Stimulated activated CD8-positive, alpha-beta memory T cell treated with anti-CD3 and anti-CD28 coated beads, Interleukin-4, amount 100 ng/mL, for 24 hours (primary cell): Measurements from ENCODE around the gene BTN3A1.
"Not testable (repeated sequence)": the region's sequence is repeated elsewhere in the genome, so short reads cannot be mapped to it uniquely, and the experiment has no call there.

Source experiments
- DNase-seq: peaks from one replicate; pipeline ENCODE4 v3.0.0-alpha.2; 2020; ENCODE audit warnings: low read depth

BTN3A1 gene

DNA sequence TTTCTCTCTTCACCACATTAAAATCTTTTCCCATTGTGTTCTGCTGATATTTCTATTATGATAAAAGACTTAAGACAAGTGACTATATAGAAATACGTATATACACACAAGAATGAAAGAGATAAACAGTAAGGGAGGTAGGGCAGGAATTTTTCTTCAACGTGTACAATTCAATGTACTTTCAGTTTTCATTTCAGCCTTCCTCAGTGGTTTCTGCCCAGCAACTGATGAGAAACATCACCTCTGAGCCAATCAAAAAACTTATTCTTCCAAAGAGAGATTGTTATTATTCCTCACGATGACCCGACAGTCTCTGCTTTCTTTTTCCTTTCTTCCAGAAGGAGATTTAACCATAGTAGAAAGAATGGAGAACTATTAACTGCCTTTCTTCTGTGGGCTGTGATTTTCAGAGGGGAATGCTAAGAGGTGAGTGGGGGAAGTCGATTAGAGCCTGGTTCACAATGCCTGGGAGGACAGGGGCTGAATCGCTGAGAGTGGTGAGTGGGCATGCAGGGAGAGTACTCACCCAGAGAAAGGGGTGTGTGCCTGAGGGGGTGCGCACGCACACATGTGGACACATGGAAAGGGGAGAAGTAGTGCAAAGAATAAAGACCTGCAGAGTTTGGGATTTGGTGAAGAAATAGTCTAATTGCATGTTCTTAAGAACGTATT, at the start of gene BTN3A1:
Gene BTN3A1, plus strand, starts transcription at position 289 of the 672 bp plus-strand sequence. CDS start 3,289 bp downstream, outside the sequence.
- DNase-seq = peak; percentile 52

DNA sequence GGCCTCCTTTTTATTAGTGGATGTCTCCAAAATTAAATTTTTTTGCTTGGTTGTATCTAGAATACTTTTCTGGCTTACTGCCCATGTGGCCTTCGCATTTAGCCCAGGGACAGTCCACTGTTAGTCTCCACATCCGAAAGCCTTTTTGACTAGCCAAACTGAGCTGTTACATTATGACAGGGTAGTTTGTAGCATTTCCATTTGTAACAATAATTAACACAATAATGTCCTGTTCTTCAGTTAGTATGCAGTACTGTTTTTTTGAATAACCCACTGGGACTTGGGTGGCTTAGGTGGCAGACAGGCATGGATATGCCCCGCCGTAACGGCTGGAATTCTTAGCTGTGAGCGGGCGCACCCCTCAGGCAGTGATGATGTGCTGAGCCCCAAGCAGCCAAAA, 49.8 kb upstream of the BTN3A1 start:
- DNase-seq = no peak

DNA sequence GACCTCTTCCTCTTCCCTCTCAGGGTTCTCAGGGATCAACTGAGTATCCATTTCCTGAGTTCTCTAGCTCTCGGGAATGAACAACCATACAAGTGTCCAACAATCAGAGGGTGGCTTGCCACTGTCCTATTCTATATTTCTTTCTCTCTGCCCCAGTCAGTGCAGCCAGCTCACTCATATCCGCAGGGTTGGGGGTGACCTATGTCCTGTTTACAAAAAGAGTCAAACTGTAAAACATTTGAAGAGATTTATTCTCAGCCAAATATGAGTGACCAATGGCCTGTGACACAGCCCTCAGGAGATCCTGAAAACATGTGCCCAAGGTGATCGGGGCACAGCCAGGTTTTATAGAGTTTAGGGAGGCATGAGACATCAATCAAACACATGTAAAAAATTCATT, 47.9 kb upstream of the BTN3A1 start:
- no peak for DNase-seq

DNA sequence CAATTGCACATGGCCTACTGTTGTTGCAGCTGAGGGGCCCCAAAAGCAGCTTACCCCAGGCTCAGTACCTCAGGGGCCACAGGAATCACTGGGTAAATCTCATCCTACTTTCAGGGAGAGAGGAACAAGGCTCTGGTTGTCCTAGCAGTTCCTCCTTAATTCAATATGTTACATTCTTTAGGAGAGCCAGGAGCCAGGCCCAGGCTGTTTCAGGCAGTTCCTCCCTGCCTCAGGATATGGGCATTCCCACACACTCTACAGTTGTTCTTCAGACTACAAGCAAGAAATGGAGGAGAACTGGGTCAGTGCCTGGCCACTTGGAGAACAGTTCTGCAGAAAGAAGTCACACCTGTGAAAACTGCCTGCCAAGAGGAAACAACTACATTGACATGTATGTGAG, 46.7 kb upstream of the BTN3A1 start:
- DNase-seq = no peak

DNA sequence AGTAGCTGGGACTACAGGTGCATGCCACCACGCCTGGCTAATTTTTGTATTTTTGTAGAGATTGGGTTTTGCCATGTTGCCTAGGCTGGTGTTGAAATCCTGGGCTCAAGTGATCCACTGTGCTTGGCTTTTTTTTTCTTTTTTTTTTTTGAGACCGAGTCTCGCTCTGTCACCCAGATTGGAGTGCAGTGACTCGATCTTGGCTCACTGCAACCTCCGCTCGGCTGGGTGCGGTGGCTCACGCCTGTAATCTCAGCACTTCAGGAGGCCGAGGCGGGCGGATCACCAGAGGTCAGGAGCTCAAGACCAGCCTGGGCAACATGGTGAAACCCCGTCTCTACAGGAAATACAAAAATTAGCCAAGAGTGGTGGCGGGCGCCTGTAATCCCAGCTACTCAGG, 44.5 kb upstream of the BTN3A1 start:
- not testable (repeated sequence) for DNase-seq

DNA sequence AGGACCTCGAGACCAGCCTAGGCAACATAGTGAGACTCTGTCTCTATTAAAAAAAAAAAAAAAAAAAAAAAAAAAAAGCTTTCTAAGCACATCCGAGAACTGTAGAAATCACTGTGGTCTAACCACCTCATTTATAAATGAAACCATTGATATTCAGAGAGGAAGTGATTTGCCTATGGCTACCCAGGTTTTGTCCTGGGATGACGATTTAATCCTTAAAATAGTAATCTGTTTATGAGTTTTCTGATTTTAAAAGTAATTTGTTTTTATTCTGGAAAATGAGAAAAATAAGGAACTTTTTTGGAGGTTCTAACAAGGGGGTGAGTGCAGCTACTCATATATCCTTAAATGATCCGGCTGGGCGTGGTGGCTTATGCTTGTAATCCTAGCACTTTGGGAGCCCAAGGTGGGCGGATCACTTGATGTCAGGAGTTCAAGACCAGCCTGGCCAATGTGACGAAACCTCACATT, 43.5 kb upstream of the BTN3A1 start:
- DNase-seq = no peak

DNA sequence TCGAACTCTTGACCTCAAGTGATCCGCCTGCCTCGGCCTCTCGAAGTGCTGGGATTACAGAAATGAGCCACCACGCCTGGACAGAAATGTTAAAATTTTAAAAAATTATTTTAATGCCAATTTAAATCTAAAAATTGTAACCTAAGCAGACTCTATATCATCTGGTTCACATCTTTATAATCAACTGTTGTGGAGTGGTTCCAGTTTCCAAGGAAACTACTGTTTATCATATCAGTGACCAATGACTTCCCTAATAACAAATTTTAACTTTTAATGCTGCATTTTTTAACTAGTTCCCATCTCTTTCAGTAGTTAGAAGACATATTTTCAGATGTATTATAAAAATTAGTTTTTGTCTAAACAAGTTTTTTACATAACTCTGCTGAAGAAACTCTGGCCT, 42.3 kb upstream of the BTN3A1 start:
- no peak for DNase-seq

DNA sequence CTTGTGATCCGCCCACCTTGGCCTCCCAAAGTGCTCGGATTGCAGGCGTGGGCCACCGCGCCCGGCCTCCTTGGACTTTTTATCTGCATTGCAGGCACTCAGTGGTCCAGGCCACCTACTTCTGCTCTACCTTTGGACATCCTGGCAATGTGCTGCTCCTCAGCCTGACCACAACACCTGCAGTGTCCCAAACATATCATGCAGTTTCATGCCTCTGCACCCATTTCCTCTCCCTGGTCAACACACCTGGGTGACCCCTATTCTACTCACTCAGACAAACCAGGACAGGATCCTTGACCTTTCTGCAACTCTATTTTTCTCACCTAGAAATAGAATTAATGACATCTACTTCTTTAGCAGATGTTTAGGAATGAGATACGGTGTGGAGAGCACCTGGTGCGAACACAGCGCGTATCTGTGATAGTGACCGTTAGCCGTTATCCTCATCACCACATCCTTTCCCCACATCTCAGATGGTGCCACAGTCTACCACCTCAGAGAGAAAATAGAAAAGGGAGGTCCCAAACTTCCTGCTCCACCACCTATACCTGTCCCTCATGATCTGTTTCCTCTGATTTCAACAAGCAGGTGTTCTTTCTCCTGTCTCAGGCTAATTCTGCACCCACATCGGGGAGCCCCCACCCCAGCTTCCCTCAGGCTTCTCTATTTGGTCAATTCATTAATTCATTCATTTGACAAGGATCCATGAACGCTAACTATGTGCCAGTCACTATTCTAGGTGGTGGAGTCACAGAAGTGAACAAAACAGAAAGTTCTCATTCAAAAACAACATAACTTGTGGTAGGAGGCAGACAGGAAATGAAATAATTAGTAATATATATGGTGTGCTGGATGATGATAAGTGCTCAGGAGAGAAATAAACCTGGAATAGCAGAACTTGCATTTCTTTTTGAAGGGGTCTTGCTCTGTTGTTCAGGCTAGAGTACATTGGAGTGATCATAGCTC, 41.3 kb upstream of the BTN3A1 start:
- no peak for DNase-seq

DNA sequence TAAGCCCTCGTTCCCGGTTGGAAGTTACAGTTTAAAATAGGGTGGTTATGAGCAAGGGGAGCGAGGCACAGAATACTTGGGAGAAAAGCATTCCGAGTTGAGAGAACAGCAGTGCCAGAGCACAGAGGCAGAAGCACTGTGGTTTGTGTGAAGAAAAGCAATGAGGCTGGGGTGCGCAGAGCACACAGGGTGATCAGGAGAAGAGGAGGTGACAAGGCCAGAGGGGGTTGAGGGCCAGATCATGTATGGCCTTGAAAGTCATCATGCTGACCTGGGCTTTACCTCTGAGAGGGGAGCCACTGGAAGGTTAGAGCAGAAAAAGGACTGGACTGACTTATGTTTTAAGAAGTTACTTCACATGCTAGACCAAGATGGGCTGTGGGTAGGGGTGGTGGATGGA, 40.5 kb upstream of the BTN3A1 start:
- DNase-seq = no peak

DNA sequence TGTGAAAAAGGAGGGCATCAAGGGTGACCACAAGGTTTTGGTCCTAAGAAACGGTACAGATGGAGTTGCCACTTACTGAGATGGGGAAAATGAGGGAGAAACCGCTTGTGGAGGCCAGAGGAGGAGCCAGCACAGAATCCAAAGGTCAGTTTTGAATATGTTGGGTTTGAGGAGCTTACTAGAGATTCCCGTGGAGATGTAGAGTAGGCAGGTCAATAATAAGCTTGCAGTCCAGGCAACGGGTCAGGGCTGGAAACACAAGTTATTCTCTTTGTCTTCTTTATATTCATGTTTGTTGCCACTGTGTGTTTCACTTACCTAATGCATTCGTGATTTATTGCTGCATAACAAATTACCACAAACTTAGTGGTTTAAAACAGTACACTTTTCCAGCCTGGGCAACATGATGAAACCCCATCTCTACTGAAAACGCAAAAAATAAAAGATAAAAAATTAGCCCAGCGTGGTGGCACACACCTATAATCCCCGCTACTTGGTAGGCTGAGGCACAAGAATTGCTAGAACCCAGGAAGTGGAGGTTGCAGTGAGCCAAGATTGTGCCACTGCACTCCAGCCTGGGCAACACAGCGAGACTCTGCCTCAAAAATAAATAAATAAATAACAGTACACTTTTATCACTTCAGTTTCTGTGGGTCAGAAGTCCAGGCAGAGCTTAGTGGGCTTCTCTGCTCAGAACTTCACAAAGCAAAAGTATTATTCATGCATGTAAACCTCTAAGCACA, 39.8 kb upstream of the BTN3A1 start:
- DNase-seq = no peak

DNA sequence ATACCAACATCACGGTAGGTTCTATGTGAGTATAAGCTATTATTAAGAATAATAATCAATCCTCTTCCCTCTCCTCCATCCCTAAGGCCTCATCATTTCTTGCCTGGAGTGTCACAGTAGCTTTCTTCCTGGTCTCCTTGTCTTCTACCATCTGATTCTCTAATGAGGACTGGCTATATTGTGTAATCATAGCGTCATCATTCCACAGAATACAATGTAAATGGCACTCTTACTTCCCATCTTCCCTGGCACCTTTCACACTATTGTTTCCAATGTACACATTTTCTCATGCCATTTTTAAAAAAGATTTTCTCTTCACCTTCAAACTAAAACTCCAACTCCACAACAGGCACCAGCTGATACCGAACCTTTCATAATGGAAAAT, 39.2 kb upstream of the BTN3A1 start:
- DNase-seq = no peak

DNA sequence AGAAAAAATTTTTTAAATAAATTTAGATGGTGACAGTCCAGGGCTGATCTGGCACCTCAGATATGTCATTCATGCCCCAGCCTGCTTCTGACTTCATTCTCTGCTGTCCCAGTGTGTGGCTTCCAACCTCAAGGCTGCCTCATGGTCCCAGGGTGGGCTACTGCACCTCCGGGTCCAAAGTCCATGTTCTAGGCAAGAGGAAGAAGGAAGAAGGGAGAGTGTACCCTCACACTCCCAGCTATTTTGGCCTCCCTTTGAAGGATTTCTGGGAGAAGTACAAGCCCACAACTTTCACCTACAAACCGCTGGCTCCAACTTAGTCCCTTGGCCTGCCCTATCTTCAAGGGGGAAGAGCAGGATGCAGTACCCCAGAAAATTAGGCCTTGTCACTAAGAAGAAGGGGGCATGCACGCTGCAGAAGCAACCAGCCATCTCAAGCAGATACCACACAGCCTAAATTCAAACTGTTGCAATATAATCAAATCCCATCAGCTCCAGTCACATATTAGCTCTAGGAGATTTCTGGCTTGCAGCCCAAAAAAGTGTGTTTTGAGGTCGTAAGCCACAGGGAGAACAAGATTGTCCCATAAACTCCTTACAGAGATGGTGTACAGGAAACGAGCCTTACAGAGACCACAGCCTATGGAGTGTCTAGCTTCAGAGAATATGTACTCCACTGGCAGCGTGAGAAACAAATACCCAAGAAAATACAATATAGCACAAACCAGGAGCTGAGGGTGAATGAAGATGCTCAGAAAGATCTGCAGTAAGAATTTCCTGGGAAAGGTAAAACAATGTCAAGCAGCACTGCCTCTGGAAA, 38.0 kb upstream of the BTN3A1 start:
- no peak for DNase-seq

DNA sequence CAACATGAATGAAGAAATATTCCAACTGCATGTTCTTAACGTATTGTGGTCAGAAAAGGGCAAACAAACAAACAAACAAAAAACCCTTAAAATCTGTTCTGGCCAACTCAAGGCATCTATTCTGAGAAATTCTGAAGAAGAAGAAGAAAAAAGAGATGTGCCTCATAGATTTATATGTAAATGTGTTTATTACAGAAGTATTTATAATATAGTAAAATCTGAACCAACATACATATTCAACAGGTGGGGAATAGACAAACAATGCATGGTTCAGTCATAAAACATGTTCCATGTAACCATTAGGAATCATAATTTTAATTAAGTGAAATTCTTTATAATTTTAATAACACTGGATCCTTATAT, 36.5 kb upstream of the BTN3A1 start:
- no peak for DNase-seq

DNA sequence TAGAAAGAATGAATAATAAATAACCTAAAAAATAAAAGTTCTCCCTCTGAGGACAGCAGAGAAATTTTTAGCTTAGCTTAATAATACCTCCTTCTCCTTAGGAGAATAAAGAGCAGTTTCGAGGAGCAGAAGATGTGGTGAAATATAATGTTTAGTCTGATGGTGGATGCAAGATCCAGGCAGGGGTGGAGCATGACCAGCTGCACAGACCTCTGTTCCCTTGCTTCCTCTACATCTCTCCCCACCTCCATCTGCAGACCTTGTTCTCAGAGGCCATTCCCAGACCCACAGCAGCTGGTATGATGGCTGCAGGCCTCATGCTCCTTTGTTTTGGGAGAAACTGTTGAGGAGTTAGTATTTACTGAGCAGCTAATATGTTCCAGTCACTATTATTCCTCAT, 35.6 kb upstream of the BTN3A1 start:
- no peak for DNase-seq

DNA sequence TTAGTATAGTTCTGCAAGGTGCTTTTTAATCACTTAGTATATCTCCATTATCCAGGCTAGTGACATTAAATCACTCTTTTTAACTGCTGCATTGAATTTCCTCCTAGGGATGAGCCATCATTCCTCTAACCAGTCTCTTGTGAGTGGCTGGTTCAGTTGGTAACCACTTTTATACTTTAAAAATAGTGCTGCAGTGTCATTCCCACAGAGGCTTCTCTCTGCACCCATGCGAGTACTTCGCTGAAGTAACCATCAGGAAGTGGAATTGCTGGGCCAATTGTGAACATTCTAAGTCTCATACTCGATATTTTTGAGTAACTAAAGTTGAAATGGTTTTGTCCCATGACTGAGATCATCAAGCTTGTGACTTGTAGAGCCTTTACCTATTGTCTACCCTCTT, 35.0 kb upstream of the BTN3A1 start:
- no peak for DNase-seq

DNA sequence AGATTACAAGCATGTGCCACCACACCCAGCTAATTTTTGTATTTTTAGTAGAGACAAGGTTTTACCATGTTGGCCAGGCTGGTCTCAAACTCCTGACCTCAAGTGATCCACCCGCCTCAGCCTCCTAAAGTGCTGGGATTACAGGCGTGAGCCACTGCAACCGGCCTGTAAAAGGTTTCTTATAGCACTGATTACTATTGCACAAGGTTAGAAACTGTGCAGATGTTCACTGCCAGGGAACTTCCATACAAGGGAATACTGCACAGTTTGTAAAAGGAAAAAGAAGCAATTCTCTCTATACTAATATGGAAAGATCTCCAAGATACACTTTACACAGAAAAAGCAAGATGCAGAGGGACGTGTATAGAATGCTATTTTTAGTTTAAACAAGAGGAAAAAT, 30.3 kb upstream of the BTN3A1 start:
- DNase-seq = not testable (repeated sequence)

DNA sequence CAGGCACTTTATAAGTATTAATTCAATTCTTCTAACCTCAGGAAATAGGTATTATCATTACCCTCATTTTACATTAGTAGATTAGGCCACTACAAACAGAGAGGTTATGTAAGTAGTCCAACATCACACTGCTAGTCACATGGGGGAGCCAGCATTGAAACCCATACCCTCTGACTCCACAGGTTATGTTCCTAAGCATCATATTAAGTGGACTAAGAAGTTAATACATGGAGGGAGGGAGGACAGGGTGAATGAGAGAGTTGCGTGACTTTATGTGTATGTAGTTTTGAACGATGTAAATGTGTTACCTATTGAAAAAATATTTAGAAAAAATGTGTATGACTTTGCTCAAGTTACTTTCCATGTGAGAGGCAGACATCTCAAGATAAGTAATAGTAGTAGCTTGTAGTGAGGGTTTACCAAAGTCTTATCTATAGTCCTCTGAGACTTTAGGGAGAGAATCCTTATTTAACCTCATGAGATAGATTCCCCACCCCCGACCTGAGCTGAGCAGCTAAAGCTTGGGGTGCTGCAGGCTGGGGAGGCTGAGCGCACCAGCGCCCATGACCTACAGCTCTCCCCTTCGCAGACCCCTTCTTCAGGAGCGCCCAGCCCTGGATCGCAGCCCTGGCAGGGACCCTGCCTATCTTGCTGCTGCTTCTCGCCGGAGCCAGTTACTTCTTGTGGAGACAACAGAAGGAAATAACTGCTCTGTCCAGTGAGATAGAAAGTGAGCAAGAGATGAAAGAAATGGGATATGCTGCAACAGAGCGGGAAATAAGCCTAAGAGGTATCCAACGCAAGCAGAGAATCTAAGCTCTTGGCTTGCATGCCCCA, 29.5 kb upstream of the BTN3A1 start:
- no peak for DNase-seq

DNA sequence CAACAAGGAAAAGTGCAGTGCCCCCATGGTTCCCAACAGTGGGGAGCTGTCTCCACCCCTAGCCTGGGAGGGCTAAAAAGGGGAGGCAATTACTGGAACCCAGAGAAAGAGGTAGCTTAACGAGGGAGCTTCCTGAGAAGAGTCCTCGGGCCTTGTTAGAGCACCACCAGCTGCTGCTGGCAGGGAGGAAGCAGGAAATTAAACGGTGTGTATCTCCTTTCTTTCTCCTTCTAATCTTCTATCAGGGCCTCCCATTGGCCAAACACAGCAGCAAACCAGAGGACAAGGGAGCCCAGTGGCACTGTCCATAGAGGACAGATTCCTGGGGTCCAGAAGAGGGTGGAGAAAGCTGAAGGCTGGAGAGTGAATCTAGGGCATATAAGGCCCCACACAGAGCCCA, 26.8 kb upstream of the BTN3A1 start:
- no peak for DNase-seq

DNA sequence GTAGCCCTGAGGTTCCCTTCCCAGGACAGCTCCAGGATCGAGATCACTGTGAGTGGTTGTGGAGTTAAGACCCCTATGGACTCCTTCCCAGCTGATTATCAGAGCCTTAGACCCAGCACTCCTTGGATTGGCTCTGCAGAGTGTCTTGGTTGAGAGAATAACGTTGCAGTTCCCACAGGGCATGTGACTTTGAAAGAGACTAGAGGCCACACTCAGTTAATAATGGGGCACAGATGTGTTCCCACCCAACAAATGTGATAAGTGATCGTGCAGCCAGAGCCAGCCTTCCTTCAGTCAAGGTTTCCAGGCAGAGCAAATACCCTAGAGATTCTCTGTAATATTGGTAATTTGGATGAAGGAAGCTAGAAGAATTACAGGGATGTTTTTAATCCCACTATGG, 24.4 kb upstream of the BTN3A1 start:
- DNase-seq = no peak

DNA sequence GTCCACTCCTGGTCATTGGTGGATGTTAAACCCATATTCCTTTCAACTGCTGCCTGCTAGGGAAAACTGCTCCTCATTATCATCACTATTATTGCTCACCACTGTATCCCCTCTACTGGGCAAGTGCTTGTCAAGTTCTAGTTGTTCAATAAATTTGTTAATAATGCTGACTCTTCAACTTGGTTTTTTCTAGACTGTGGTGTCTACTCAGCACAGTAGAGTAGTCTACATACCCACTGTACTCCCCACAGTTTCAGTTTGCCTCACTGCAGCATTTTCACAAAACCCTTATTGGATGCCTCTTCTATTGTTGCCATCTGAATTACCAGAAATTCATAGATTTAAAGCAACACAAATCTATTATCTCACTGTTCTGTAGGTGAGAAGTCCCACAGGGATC, 23.9 kb upstream of the BTN3A1 start:
- DNase-seq = not testable (repeated sequence)

DNA sequence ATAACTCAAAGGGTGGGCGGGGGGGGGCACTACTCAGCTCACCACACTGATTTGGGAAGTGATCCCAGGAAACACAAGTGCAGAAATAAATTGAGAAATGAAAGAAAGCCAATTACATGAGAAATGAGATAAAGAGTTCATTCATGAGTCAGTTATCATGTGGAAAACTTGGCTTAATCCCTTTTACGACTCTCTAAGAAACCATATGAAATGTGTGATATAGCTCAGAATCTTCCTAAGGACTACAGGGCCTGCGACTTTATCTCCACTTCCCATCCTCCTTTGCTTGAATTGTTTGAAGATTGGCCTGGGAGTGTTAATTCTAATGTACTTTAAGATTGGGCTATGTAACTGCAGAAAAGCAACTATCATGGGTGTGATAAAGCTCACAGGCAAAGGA, 22.8 kb upstream of the BTN3A1 start:
- no peak for DNase-seq
